Activated CD4-positive, alpha-beta memory T cell treated with anti-CD3 and anti-CD28 coated beads, Interleukin-2, amount 10 ng/mL, durations not matched to agents 7 days and 5 days (primary cell): ENCODE data around the gene HES4. TPM values are rescaled to one million over a fixed set of nuclear protein-coding genes. Genes with fewer than 3 reads are reported as not detected.
"Not testable (repeated sequence)": the region's sequence is repeated elsewhere in the genome, so short reads cannot be mapped to it uniquely, and the experiment has no call there.

Source experiments
- CTCF ChIA-PET: fragments of 350-600 bp; sonication (Branson Sonifier 250); formaldehyde crosslinking; loops from one replicate; lab custom pipeline; 2021; ENCODE audit warnings: antibody characterized with exemption, inconsistent platforms; lab: Charles Lee
- POLR2A ChIA-PET: fragments of 350-600 bp; sonication (Branson Sonifier 250); formaldehyde crosslinking; loops from one replicate; lab custom pipeline; 2021; ENCODE audit warnings: antibody characterized with exemption; lab: Charles Lee
- DNase-seq: peaks from one replicate; pipeline ENCODE4 v3.0.0-alpha.2; 2020
- H3K27ac Mint-ChIP-seq: one replicate; pipeline ENCODE4 v1.8.0; 2021; ENCODE audit warnings: mild to moderate bottlenecking, mixed read lengths
- H3K27me3 Mint-ChIP-seq: one replicate; pipeline ENCODE4 v1.8.0; 2021; ENCODE audit warnings: mixed read lengths
- H3K36me3 Mint-ChIP-seq: one replicate; pipeline ENCODE4 v1.8.0; 2021; ENCODE audit warnings: low read depth, mixed read lengths
- H3K4me1 Mint-ChIP-seq: one replicate; pipeline ENCODE4 v1.8.0; 2021; ENCODE audit warnings: mixed read lengths
- H3K4me3 Mint-ChIP-seq: one replicate; pipeline ENCODE4 v1.8.0; 2021; ENCODE audit warnings: mild to moderate bottlenecking, mixed read lengths
- H3K9me3 Mint-ChIP-seq: one replicate; pipeline ENCODE4 v1.8.0; 2021; ENCODE audit warnings: mixed read lengths
- total RNA-seq, 2 experiments: library from RNA; stranded (reverse); gene quantifications; one replicate each; pipeline ENCODE4 v1.2.3, GENCODE V29; 2021

Gene HES4
- total RNA-seq, 2 experiments from 2014 or later, result 0.23 TPM; not detected in 1

DNA sequence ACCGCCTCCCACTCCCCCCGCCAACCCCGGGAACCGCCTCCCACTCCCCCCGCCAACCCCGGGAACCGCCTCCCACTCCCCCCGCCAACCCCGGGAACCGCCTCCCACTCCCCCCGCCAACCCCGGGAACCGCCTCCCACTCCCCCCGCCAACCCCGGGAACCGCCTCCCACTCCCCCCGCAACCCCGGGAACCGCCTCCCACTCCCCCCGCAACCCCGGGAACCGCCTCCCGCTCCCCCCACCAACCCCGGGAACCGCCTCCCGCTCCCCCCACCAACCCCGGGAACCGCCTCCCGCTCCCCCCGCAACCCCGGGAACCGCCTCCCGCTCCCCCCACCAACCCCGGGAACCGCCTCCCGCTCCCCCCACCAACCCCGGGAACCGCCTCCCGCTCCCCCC is 23.1 kb downstream of the HES4 start:
- H3K4me1 Mint-ChIP-seq, result peaks cover 12% of the 10 kb centered on the region
- H3K27me3 Mint-ChIP-seq, DNase-seq, H3K4me3 Mint-ChIP-seq, H3K9me3 Mint-ChIP-seq, H3K27ac Mint-ChIP-seq, H3K36me3 Mint-ChIP-seq: not testable (repeated sequence)
- CTCF ChIA-PET, result interaction anchor here (0.7 to 2.3 kb wide), 6 partner anchors 9 to 108 kb away, joined by 3 to 12 read pairs (median 6); partner anchors contain the start of genes HES4, NOC2L and PLEKHN1
- POLR2A ChIA-PET, result interaction anchor here (2.2 kb wide), 1 partner anchor 10 kb away, joined by 7 read pairs; no protein-coding TSS in a partner anchor

DNA sequence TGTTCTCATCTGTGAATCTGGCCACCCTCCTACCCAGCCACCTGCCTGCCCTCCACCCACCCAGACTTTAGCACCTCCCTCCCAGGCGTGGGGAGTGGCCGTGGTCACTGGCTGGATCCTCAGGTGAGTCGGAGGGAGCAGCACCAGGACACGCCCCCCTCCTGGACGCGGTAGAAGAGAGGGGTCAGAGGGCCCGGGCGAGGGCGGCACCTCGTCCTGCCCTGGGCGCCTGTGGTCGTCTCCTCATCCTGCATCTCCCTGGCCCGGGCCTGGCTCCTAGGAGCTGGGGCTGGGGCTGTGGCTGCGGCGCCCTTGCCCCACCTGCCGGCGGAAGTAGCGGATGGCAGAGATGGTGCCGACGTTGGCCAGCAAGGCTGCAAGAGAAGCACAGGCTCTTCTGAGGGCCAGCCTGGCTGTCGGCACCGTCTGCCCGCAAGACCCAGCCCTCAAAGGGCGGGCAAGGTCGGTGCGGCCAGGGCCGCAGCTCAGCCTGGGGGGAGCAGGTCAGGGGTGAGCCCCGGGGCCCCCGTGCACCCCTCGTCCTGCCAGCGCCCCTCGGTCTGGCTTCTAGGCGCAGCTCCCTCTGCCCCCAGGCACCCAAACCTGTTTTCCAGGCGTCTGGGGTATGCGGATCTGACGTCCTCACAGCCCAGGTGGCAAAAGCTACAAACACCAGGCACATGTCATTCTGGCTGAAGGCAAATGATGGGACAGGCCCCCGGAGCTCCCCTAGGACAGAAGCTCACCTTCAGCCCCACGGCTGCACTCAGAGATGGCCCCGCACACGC is 23.8 kb downstream of the HES4 start:
- H3K36me3 Mint-ChIP-seq, result no peaks in the 10 kb centered on the region
- no peak overlapping the region for H3K27ac Mint-ChIP-seq
- peaks cover 2% of the 10 kb centered on the region for H3K27me3 Mint-ChIP-seq
- H3K9me3 Mint-ChIP-seq, result no peaks in the 10 kb centered on the region
- peak; percentile 78 for DNase-seq
- peaks cover 12% of the 10 kb centered on the region for H3K4me1 Mint-ChIP-seq
- POLR2A ChIA-PET, result interaction anchor here (2.2 kb wide), 1 partner anchor 9 kb away, joined by 7 read pairs; no protein-coding TSS in a partner anchor
- CTCF ChIA-PET, result interaction anchor here (0.7 to 2.3 kb wide), 6 partner anchors 9 to 107 kb away, joined by 3 to 12 read pairs (median 6); partner anchors contain the start of genes HES4, NOC2L and PLEKHN1
- H3K4me3 Mint-ChIP-seq, result no peak overlapping the region

DNA sequence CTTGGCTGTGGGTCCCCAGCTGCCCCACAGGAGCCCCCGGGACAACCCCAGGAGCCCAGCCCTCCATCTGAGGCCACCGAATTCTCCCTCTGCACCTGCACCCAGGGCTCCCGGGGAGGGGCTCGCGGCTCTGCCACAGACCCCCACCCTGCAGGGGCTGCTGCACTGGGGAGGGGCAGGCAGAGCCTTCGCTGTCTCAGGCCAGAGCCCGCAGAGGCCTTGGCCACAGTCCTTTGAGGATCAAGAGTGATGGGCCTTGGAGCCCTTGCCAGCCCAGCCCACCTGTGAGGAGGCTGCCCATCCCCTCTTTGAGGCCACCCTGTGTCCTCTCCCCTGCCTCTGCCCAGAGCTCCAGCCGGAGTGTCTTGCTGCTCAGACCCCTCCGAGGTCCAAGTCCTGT is 24.5 kb downstream of the HES4 start:
- no peak for DNase-seq
- Mint-ChIP-seq H3K36me3 (no peaks in the 10 kb centered on the region), H3K4me3 (no peak overlapping the region), H3K4me1 (peaks cover 12% of the 10 kb centered on the region), H3K9me3 (no peaks in the 10 kb centered on the region), H3K27me3 (peaks cover 2% of the 10 kb centered on the region), H3K27ac (no peak overlapping the region)
- ChIA-PET POLR2A (interaction anchor here (2.2 kb wide), 1 partner anchor 8 kb away, joined by 7 read pairs; no protein-coding TSS in a partner anchor), CTCF (interaction anchor here (1.6 to 2.3 kb wide), 3 partner anchors 8 to 69 kb away, joined by 7 to 12 read pairs (median 11); partner anchors contain the start of genes NOC2L and PLEKHN1)

DNA sequence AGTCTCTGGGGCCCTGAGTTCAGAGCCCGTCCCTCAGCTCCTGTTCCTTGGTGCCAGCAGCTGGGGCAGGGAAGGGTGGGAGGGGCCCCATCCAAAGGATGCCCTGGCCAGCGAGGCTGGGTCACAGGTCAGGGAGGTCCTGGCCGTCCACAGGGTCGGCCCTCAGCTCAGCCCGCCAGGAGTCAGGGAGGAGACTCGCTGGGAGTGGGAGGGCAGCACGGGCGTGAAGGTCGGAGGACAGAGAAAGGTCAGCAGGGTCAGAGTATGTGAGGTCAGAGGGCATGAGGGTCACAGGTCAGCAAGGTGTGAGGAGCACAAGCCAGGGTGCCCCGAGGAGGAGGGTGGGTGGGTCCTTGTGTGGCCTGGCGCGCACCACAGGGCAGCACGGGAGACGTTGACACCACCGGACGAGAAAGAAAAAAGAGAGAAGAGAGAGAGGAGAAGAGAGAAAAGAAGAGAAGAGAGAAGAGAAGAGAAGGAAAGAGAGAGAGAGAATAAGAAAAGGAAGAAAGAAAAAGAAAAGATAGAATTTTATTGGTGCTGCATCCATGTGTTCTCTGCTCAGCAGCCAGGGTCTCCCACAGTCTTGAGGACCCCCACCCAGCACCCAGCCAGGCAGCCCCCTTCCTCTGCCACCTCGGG is 25.1 kb downstream of the HES4 start:
- H3K36me3 Mint-ChIP-seq, result no peaks in the 10 kb centered on the region
- H3K27me3 Mint-ChIP-seq, result peaks cover 2% of the 10 kb centered on the region
- ChIA-PET CTCF (interaction anchor here (1.6 to 2.3 kb wide), 3 partner anchors 7 to 69 kb away, joined by 7 to 12 read pairs (median 11); partner anchors contain the start of genes NOC2L and PLEKHN1), POLR2A (interaction anchor here (2.2 kb wide), 1 partner anchor 8 kb away, joined by 7 read pairs; no protein-coding TSS in a partner anchor)
- H3K9me3 Mint-ChIP-seq, result no peaks in the 10 kb centered on the region
- H3K4me1 Mint-ChIP-seq, result peaks cover 12% of the 10 kb centered on the region
- no peak for DNase-seq
- H3K27ac Mint-ChIP-seq, result no peak overlapping the region
- no peak overlapping the region for H3K4me3 Mint-ChIP-seq

DNA sequence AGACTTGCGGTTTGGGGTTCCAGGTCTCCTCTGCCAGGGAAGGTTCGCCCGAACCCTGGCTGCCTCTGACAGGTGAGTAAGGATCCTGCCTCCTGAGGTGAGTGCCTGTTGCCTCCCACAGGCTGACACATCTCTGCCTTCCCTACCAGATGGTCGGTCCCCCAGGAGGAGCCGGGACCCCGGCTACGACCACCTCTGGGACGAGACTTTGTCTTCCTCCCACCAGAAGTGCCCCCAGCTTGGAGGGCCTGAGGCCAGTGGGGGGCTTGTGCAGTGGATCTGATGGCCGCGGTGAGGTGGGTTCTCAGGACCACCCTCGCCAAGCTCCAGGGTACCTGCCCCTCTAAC is 25.6 kb downstream of the HES4 start:
- Mint-ChIP-seq H3K27me3 (peaks cover 7% of the 10 kb centered on the region), H3K9me3 (peaks cover 5% of the 10 kb centered on the region), H3K36me3 (no peaks in the 10 kb centered on the region), H3K4me3 (no peak overlapping the region), H3K4me1 (peaks cover 12% of the 10 kb centered on the region), H3K27ac (no peak overlapping the region)
- ChIA-PET CTCF (no interaction called here), POLR2A (no interaction called here)
- DNase-seq, result no peak

GRCh38 chr1:973459-974292 is 26.2 kb downstream of the HES4 start:
- Mint-ChIP-seq H3K27me3 (peaks cover 11% of the 10 kb centered on the region), H3K4me1 (peaks cover 12% of the 10 kb centered on the region), H3K36me3 (no peaks in the 10 kb centered on the region), H3K27ac (no peak overlapping the region), H3K4me3 (no peak overlapping the region), H3K9me3 (peaks cover 7% of the 10 kb centered on the region)
- DNase-seq, result no peak
- CTCF ChIA-PET, result no interaction called here
- POLR2A ChIA-PET, result no interaction called here

- DNase-seq, result no peak
- peaks cover 9% of the 10 kb centered on the region for H3K4me1 Mint-ChIP-seq
- no peaks in the 10 kb centered on the region for H3K36me3 Mint-ChIP-seq
- CTCF ChIA-PET, result no interaction called here
- POLR2A ChIA-PET, result no interaction called here
- no peak overlapping the region for H3K4me3 Mint-ChIP-seq
- H3K9me3 Mint-ChIP-seq, result peaks cover 7% of the 10 kb centered on the region
- peaks cover 11% of the 10 kb centered on the region for H3K27me3 Mint-ChIP-seq
- no peak overlapping the region for H3K27ac Mint-ChIP-seq
Measured at GRCh38 chr1:972726-973458, 27.0 kb downstream of the HES4 start.

- ChIA-PET CTCF (interaction anchor here (0.9 kb wide), 1 partner anchor 66 kb away, joined by 3 read pairs; no protein-coding TSS in a partner anchor), POLR2A (no interaction called here)
- H3K4me1 Mint-ChIP-seq, result peaks cover 12% of the 10 kb centered on the region
- peaks cover 7% of the 10 kb centered on the region for H3K9me3 Mint-ChIP-seq
- H3K27ac Mint-ChIP-seq, result no peak overlapping the region
- H3K27me3 Mint-ChIP-seq, result peaks cover 11% of the 10 kb centered on the region
- no peaks in the 10 kb centered on the region for H3K36me3 Mint-ChIP-seq
- no peak overlapping the region for H3K4me3 Mint-ChIP-seq
- DNase-seq, result no peak
Measured at GRCh38 chr1:971751-972506, 28.0 kb downstream of the HES4 start.

GRCh38 chr1:970973-971730 is 28.7 kb downstream of the HES4 start:
- POLR2A ChIA-PET, result no interaction called here
- DNase-seq, result no peak
- Mint-ChIP-seq H3K4me1 (peaks cover 15% of the 10 kb centered on the region), H3K9me3 (peaks cover 7% of the 10 kb centered on the region), H3K27me3 (peaks cover 11% of the 10 kb centered on the region), H3K27ac (no peak overlapping the region), H3K36me3 (no peaks in the 10 kb centered on the region), H3K4me3 (no peak overlapping the region)
- CTCF ChIA-PET, result interaction anchor here (0.9 kb wide), 1 partner anchor 65 kb away, joined by 3 read pairs; no protein-coding TSS in a partner anchor

GRCh38 chr1:970242-970972 is 29.5 kb downstream of the HES4 start:
- Mint-ChIP-seq H3K4me1 (peaks cover 15% of the 10 kb centered on the region), H3K4me3 (no peak overlapping the region), H3K27ac (no peak overlapping the region), H3K27me3 (peaks cover 8% of the 10 kb centered on the region), H3K36me3 (peaks cover 3% of the 10 kb centered on the region), H3K9me3 (peaks cover 7% of the 10 kb centered on the region)
- ChIA-PET CTCF (interaction anchor here (0.7 to 0.9 kb wide), 2 partner anchors 64 to 1668 kb away, joined by 3 read pairs; no protein-coding TSS in a partner anchor), POLR2A (no interaction called here)
- DNase-seq, result no peak
